ENCODE results near the gene ICOS.
"Not testable (repeated sequence)": the region's sequence is repeated elsewhere in the genome, so short reads cannot be mapped to it uniquely, and the experiment has no call there.

ICOS gene

GRCh38 chr2:203972066-203972465, 35.5 kb downstream of the ICOS start:
- no peak for DNase-seq
- no peak for ATAC-seq
- H3K27me3 Mint-ChIP-seq = no peaks in the 10 kb centered on the region
- H3K27ac Mint-ChIP-seq = no peak overlapping the region
- peaks cover 2% of the 10 kb centered on the region for H3K36me3 Mint-ChIP-seq (ENCODE audit: low read depth)
- H3K9me3 Mint-ChIP-seq = no peaks in the 10 kb centered on the region
- no peaks in the 10 kb centered on the region for H3K4me1 Mint-ChIP-seq
- no peak overlapping the region for H3K4me3 Mint-ChIP-seq

GRCh38 chr2:203973000-203973399, 36.4 kb downstream of the ICOS start:
- Mint-ChIP-seq H3K9me3 (no peaks in the 10 kb centered on the region), H3K36me3 (ENCODE audit: low read depth) (peaks cover 2% of the 10 kb centered on the region), H3K27ac (no peak overlapping the region), H3K4me3 (no peak overlapping the region), H3K27me3 (no peaks in the 10 kb centered on the region), H3K4me1 (no peaks in the 10 kb centered on the region)
- DNase-seq = no peak
- no peak for ATAC-seq

- H3K4me1 Mint-ChIP-seq = no peaks in the 10 kb centered on the region
- H3K4me3 Mint-ChIP-seq = no peak overlapping the region
- DNase-seq = no peak
- H3K36me3 Mint-ChIP-seq (ENCODE audit: low read depth) = peaks cover 2% of the 10 kb centered on the region
- H3K9me3 Mint-ChIP-seq = peaks cover 4% of the 10 kb centered on the region
- no peaks in the 10 kb centered on the region for H3K27me3 Mint-ChIP-seq
- no peak for ATAC-seq
- no peak overlapping the region for H3K27ac Mint-ChIP-seq
Observed at GRCh38 chr2:203973676-203974075, 37.1 kb downstream of the ICOS start.

- no peaks in the 10 kb centered on the region for H3K36me3 Mint-ChIP-seq (ENCODE audit: low read depth)
- no peak for DNase-seq
- no peak overlapping the region for H3K27ac Mint-ChIP-seq
- ATAC-seq = no peak
- no peak overlapping the region for H3K4me3 Mint-ChIP-seq
- peaks cover 9% of the 10 kb centered on the region for H3K9me3 Mint-ChIP-seq
- peaks cover 2% of the 10 kb centered on the region for H3K27me3 Mint-ChIP-seq
- H3K4me1 Mint-ChIP-seq = no peaks in the 10 kb centered on the region
Observed at GRCh38 chr2:203975912-203976311, 39.3 kb downstream of the ICOS start.

DNA sequence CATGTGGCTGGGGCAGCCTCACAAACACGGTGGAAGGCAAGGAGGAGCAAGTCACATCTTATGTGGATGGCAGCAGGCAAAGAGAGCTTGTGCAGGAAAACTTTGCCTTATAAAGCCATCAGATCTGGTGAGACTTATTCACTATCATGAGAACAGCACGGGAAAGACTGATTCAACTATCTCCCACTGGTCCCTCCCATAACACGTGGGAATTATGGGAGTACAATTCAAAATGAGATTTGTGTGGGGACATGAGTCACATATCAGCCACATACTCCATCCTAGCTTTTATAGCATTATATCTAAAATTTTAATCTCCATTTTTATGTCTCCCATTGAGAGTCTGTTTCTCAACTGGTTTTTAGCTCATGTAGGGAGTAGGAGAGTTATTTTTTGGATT, 45.7 kb downstream of the ICOS start:
- peaks cover 2% of the 10 kb centered on the region for H3K27me3 Mint-ChIP-seq
- peaks cover 22% of the 10 kb centered on the region for H3K4me1 Mint-ChIP-seq
- peaks cover 26% of the 10 kb centered on the region for H3K9me3 Mint-ChIP-seq
- no peak overlapping the region for H3K27ac Mint-ChIP-seq
- peak; percentile 47 for ATAC-seq
- no peaks in the 10 kb centered on the region for H3K36me3 Mint-ChIP-seq (ENCODE audit: low read depth)
- DNase-seq = no peak
- H3K4me3 Mint-ChIP-seq = no peak overlapping the region

- DNase-seq (no peak), ATAC-seq (no peak)
- H3K27me3 Mint-ChIP-seq = peaks cover 2% of the 10 kb centered on the region
- H3K27ac Mint-ChIP-seq = no peak overlapping the region
- peaks cover 31% of the 10 kb centered on the region for H3K4me1 Mint-ChIP-seq
- H3K9me3 Mint-ChIP-seq = peaks cover 26% of the 10 kb centered on the region
- no peaks in the 10 kb centered on the region for H3K36me3 Mint-ChIP-seq (ENCODE audit: low read depth)
- H3K4me3 Mint-ChIP-seq = no peak overlapping the region
Observed at GRCh38 chr2:203983064-203983715, 46.6 kb downstream of the ICOS start.

DNA sequence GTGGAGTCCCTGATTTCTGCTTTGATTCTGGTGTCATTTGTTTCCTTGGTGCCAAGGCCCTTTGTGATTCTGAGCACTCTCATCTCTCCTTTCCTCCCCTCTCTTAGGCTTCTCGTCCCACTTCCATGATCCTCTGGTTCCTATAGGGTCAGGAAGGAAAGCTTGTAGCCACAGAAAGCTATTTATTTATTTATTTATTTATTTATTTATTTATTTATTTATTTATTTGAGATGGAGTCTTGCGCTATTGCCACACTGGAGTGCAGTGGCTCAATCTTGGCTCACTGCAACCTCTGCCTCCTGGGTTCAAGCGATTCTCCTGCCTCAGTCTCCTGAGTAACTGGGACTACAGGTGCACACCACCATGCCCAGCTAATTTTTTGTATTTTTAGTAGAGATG, 49.4 kb downstream of the ICOS start:
- not testable (repeated sequence) for H3K27me3 Mint-ChIP-seq; DNase-seq; ATAC-seq; H3K4me3 Mint-ChIP-seq; H3K27ac Mint-ChIP-seq; H3K36me3 Mint-ChIP-seq (ENCODE audit: low read depth)
- H3K4me1 Mint-ChIP-seq = peaks cover 47% of the 10 kb centered on the region
- peaks cover 17% of the 10 kb centered on the region for H3K9me3 Mint-ChIP-seq

DNA sequence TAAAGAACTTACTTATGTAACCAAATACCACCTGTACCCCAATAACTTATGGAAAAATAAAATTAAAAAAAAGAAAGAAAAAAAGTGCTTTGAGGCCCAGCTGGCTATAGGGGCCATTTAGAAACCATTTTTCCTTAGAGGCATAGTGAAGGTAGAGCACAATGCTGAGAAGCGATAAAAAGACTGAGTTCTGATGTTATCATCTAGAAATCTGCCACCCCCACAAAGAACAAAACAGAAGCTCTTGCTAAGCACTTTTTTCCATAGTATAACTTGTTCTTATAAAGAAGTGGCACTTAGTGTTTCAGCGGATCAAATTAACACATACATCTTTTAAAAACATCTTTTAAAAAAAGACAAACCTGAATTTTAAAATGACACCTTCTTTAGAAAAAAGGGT, 51.4 kb downstream of the ICOS start:
- Mint-ChIP-seq H3K9me3 (no peaks in the 10 kb centered on the region), H3K27ac (peak overlapping the region; percentile 66), H3K36me3 (ENCODE audit: low read depth) (peaks cover 2% of the 10 kb centered on the region), H3K4me3 (no peak overlapping the region), H3K27me3 (no peaks in the 10 kb centered on the region), H3K4me1 (peaks cover 37% of the 10 kb centered on the region)
- ATAC-seq = peak; percentile 60
- no peak for DNase-seq

DNA sequence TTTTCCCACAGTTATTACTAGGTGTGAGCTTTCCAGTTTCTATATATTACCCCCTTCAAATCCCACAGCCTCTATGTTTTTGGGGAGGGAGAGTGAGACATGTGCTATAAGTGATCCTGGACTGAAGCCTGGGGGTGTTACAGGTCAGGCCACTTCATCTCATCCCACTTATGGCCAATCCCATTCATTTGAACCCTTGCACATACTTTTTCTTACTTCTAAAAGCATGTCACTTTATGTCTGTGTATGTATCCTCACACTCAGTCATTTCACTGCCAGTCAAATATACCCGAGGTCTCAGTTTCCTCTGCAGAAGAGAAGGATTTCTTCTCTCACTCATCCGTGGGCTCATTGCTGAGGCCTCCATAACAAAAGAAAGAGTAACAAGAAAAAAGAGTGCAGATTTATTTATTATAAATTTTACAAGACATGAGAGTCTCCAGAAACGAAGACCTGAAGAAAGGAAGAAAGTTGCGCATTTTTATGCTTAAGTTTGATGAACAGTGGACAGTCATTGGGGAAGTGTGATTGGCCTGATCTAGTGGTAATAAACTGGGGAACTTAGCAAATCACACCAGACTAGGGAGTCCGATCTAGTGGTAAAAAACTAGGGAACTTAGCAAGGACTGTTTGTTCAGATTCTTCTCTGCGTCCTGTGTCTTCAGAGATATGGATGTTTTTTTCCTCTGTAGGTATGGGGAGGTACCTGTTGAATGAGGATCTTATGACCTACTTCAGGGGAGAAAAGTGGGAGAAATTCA, 52.1 kb downstream of the ICOS start:
- H3K27me3 Mint-ChIP-seq = no peaks in the 10 kb centered on the region
- H3K27ac Mint-ChIP-seq = peak overlapping the region; percentile 66
- H3K4me3 Mint-ChIP-seq = no peak overlapping the region
- ATAC-seq = no peak
- H3K9me3 Mint-ChIP-seq = no peaks in the 10 kb centered on the region
- no peak for DNase-seq
- H3K36me3 Mint-ChIP-seq (ENCODE audit: low read depth) = peaks cover 2% of the 10 kb centered on the region
- peaks cover 37% of the 10 kb centered on the region for H3K4me1 Mint-ChIP-seq

DNA sequence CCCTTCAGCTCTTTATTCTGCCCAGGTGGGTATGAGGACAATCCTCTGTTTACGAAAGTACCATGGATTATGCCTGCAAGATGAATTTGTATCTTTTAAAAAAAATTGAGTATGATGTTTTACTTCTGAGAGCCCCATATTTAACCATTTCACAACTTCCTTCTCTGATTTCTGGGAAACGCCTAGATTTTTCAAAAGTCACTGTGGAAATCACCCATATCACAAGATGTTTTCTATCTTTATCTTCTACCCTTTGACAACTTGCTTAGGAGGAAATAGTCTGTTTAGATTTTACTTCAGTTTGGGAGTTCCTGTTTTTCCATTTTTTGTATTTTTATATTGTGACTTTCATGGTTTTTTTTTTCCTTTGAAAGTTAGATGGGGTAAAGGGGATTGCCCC, 53.0 kb downstream of the ICOS start:
- H3K36me3 Mint-ChIP-seq (ENCODE audit: low read depth) = peaks cover 2% of the 10 kb centered on the region
- H3K27me3 Mint-ChIP-seq = no peaks in the 10 kb centered on the region
- H3K4me3 Mint-ChIP-seq = no peak overlapping the region
- ATAC-seq (no peak), DNase-seq (no peak)
- H3K4me1 Mint-ChIP-seq = peaks cover 37% of the 10 kb centered on the region
- H3K27ac Mint-ChIP-seq = peak overlapping the region; percentile 53
- H3K9me3 Mint-ChIP-seq = no peaks in the 10 kb centered on the region

- Mint-ChIP-seq H3K27me3 (no peaks in the 10 kb centered on the region), H3K27ac (no peak overlapping the region), H3K4me1 (peaks cover 31% of the 10 kb centered on the region), H3K36me3 (ENCODE audit: low read depth) (peaks cover 5% of the 10 kb centered on the region), H3K4me3 (no peak overlapping the region), H3K9me3 (no peaks in the 10 kb centered on the region)
- no peak for DNase-seq
- ATAC-seq = peak; percentile 33
Observed at GRCh38 chr2:203992509-203992908, 55.9 kb downstream of the ICOS start.

DNA sequence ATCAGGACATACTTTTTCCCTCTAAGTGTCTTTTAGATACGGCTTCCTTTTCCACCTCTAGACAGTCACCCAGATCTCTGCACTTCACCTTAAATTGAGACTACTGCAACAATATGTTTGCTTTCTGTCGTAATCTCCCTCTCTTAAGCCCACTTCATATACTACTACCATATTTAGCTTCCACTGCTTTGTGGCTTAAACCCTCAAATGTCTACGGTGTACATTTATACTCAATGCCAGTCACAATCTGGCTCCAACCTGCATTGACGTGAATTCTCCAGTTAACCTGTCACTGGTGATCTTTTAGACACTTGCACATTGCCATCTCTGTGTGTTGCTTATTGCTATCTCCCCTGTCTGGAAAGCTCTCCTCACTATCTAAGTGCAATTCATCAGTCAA, 56.4 kb downstream of the ICOS start:
- DNase-seq (no peak), ATAC-seq (peak; percentile 22)
- Mint-ChIP-seq H3K4me1 (peaks cover 31% of the 10 kb centered on the region), H3K36me3 (ENCODE audit: low read depth) (peaks cover 5% of the 10 kb centered on the region), H3K9me3 (no peaks in the 10 kb centered on the region), H3K4me3 (no peak overlapping the region), H3K27ac (no peak overlapping the region), H3K27me3 (no peaks in the 10 kb centered on the region)

DNA sequence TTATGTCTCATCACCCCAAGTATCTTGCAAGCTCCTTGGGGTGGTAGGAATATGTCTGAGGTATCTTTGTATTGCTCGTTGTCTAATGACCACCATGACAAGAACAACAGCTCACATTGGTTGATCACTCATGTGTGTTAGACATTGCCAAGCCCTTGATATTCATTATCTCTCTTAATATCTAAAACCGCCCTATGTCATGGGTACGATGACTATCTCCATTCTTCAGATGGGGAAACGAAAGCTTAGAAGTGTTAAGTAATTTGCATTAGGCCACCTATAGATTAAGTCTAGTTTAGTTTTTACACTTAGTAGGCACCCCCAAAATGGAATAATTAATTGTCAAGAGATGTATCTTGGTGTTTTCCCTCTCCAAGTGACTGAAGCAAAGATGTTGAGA, 57.0 kb downstream of the ICOS start:
- Mint-ChIP-seq H3K4me3 (no peak overlapping the region), H3K27me3 (no peaks in the 10 kb centered on the region), H3K36me3 (ENCODE audit: low read depth) (peaks cover 5% of the 10 kb centered on the region), H3K27ac (no peak overlapping the region), H3K4me1 (peaks cover 32% of the 10 kb centered on the region), H3K9me3 (no peaks in the 10 kb centered on the region)
- DNase-seq (no peak), ATAC-seq (peak; percentile 57)

DNA sequence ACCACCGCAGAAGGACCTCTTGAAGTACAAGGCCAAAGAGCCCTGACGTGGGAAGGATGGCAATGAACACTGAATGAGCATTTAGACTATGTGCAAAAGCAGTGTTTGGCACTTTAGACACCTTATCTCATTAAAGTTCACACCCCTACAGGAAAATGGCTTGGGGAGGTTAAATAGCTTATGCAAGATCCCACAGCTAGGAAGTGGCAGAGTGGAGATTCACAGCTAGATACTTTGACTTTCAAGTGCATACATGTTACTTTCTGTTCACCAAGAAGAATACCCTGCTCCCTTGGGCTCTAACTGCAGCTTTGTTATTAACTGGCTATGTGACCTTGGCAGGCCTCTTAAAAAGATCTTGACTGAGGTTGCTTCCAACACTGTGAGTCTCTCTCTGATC, 58.2 kb downstream of the ICOS start:
- Mint-ChIP-seq H3K27ac (no peak overlapping the region), H3K4me1 (peaks cover 33% of the 10 kb centered on the region), H3K36me3 (ENCODE audit: low read depth) (peaks cover 5% of the 10 kb centered on the region), H3K27me3 (no peaks in the 10 kb centered on the region), H3K9me3 (no peaks in the 10 kb centered on the region), H3K4me3 (no peak overlapping the region)
- ATAC-seq (no peak), DNase-seq (no peak)

- H3K9me3 Mint-ChIP-seq = peaks cover under 1% of the 10 kb centered on the region
- H3K27me3 Mint-ChIP-seq = no peaks in the 10 kb centered on the region
- peaks cover 48% of the 10 kb centered on the region for H3K4me1 Mint-ChIP-seq
- no peak overlapping the region for H3K27ac Mint-ChIP-seq
- ATAC-seq (no peak), DNase-seq (no peak)
- H3K36me3 Mint-ChIP-seq (ENCODE audit: low read depth) = peaks cover 2% of the 10 kb centered on the region
- H3K4me3 Mint-ChIP-seq = no peak overlapping the region
Observed at GRCh38 chr2:203996692-203997091, 60.1 kb downstream of the ICOS start.

Measured in activated naive CD8-positive, alpha-beta T cell treated with anti-CD3 and anti-CD28 coated beads, Interleukin-2, amount 50 U/mL, for 24 hours (primary cell).